Measurements from ENCODE around the gene UCK2.

Gene UCK2

GRCh38 chr1:165960136-165960535 is 132.7 kb downstream of the UCK2 start:
- TF ChIP-seq, protein P1, sequence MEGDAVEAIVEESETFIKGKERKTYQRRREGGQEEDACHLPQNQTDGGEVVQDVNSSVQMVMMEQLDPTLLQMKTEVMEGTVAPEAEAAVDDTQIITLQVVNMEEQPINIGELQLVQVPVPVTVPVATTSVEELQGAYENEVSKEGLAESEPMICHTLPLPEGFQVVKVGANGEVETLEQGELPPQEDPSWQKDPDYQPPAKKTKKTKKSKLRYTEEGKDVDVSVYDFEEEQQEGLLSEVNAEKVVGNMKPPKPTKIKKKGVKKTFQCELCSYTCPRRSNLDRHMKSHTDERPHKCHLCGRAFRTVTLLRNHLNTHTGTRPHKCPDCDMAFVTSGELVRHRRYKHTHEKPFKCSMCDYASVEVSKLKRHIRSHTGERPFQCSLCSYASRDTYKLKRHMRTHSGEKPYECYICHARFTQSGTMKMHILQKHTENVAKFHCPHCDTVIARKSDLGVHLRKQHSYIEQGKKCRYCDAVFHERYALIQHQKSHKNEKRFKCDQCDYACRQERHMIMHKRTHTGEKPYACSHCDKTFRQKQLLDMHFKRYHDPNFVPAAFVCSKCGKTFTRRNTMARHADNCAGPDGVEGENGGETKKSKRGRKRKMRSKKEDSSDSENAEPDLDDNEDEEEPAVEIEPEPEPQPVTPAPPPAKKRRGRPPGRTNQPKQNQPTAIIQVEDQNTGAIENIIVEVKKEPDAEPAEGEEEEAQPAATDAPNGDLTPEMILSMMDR (IDR thresholded peaks at IDR 0.05; ENCODE audit: control insufficient read depth, extremely low read depth, insufficient read depth), result no peak
- H3K4me3 ChIP-seq (ENCODE audit: low read depth, low read length), result no peak overlapping the region
- DNase-seq (ENCODE audit: low read depth), result no peak

DNA sequence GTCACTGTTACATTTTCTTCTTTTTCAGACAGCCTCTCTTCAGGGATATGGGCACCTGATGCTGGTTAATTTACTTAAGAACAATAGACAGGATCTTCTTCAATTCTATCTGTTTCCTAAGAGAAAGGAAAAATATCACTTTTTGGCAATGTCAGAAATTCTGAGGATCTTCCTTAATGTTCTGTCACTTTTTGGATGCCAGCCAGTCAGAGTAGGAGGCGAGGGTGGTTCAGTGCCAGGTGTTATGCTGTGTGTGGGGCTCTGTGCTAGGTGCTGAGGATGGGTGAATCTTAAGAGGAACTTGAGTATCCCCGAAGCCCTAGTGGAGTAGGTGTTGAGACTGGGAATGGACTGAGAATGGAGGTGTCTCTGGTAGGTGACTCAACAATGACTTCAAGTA is 133.5 kb downstream of the UCK2 start:
- TF ChIP-seq, protein P1 (IDR thresholded peaks at IDR 0.05; ENCODE audit: control insufficient read depth, extremely low read depth, insufficient read depth), result no peak
- H3K4me3 ChIP-seq (ENCODE audit: low read depth, low read length), result no peak overlapping the region
- no peak for DNase-seq (ENCODE audit: low read depth)

Measured in LNCaP clone FGC (cell line).